HEK293 (cell line): ENCODE measurements around the gene RABGEF1.

Source experiments
- CTCF ChIA-PET: fragments of 350-600 bp; formaldehyde crosslinking; extraction: SDS; loops from one replicate; lab custom pipeline; 2021; ENCODE audit warnings: antibody characterized with exemption; lab: Yijun Ruan, JAX
- POLR2A ChIA-PET: fragments of 300-600 bp; formaldehyde crosslinking; extraction: SDS; loops from one replicate; lab custom pipeline; 2020; ENCODE audit warnings: antibody characterized with exemption, inconsistent platforms; lab: Yijun Ruan, JAX
- H3K27ac ChIP-seq: fragments of 200-500 bp; sonication (Bioruptor generic); 2 replicates; pipeline ENCODE4 v1.5.1; 2014; ENCODE audit warnings: low read depth, low read length, control low read depth, inconsistent platforms; ENCODE audit errors: extremely low read depth
- H3K36me3 ChIP-seq, 2 experiments: fragments of 200-500 bp in 1 of 2; sonication (Bioruptor generic) in 1 of 2; 1 replicate in 1 of 2; 2 replicates in 1 of 2; pipeline ENCODE4 v1.5.1; 2014 to 2017; ENCODE audit warnings: inconsistent platforms in 2 of 2, low read length in 2 of 2; ENCODE audit not compliant: control insufficient read depth in 2 of 2, insufficient read depth in 1 of 2
- H3K4me1 ChIP-seq: fragments of 200-500 bp; sonication (Bioruptor generic); 2 replicates; pipeline ENCODE4 v1.5.1; 2014; ENCODE audit warnings: mild to moderate bottlenecking, low read length, inconsistent platforms; ENCODE audit not compliant: control insufficient read depth, insufficient read depth
- H3K4me3 ChIP-seq: 2 replicates; pipeline ENCODE4 v1.5.1; 2011; ENCODE audit warnings: low read depth, mild to moderate bottlenecking, control low read depth, low read length, moderate library complexity
- H3K9me3 ChIP-seq: fragments of 200-500 bp; sonication (Bioruptor generic); 2 replicates; pipeline ENCODE4 v1.5.1; 2014; ENCODE audit warnings: low read depth, low read length, inconsistent platforms; ENCODE audit not compliant: control insufficient read depth, insufficient read depth
- FEZF1 ChIP-seq: fragments of 450-650 bp; formaldehyde crosslinking; IDR thresholded peaks from 2 replicates; pipeline ENCODE4 v1.5.1; 2016; ENCODE audit warnings: missing biosample characterization, missing genetic modification characterization
- KLF7 ChIP-seq: fragments of 450-650 bp; formaldehyde crosslinking; IDR thresholded peaks from 2 replicates; pipeline ENCODE4 v1.5.1; 2016; ENCODE audit warnings: missing biosample characterization, missing genetic modification characterization, borderline replicate concordance
- PRDM1 ChIP-seq: fragments of 450-650 bp; formaldehyde crosslinking; IDR thresholded peaks from 2 replicates; pipeline ENCODE4; 2016; ENCODE audit warnings: missing biosample characterization, missing genetic modification characterization
- RBAK ChIP-seq: fragments of 450-650 bp; formaldehyde crosslinking; IDR thresholded peaks from 2 replicates; pipeline ENCODE4 v1.5.1; 2016; ENCODE audit warnings: missing biosample characterization, missing genetic modification characterization
- REPIN1 ChIP-seq: fragments of 450-650 bp; formaldehyde crosslinking; IDR thresholded peaks from 2 replicates; pipeline ENCODE4 v1.5.1; 2017; ENCODE audit warnings: missing biosample characterization, missing genetic modification characterization, low read depth
- SP2 ChIP-seq: fragments of 450-650 bp; formaldehyde crosslinking; IDR thresholded peaks from 2 replicates; pipeline ENCODE4 v1.5.1; 2016; ENCODE audit warnings: missing biosample characterization, missing genetic modification characterization
- ZBTB8A ChIP-seq: fragments of 450-650 bp; formaldehyde crosslinking; IDR thresholded peaks from 2 replicates; pipeline ENCODE4 v1.5.1; 2016; ENCODE audit warnings: missing biosample characterization, missing genetic modification characterization
- ZFP37 ChIP-seq: fragments of 450-650 bp; formaldehyde crosslinking; IDR thresholded peaks from 2 replicates; pipeline ENCODE4 v1.5.1; 2016; ENCODE audit warnings: missing biosample characterization, missing genetic modification characterization
- ZFP41 ChIP-seq: fragments of 450-650 bp; formaldehyde crosslinking; IDR thresholded peaks from 2 replicates; pipeline ENCODE4 v1.5.1; 2016; ENCODE audit warnings: missing biosample characterization, missing genetic modification characterization, borderline replicate concordance
- ZNF132 ChIP-seq: fragments of 450-650 bp; formaldehyde crosslinking; IDR thresholded peaks from 2 replicates; pipeline ENCODE4 v1.5.1; 2017; ENCODE audit warnings: missing biosample characterization, missing genetic modification characterization, borderline replicate concordance
- ZNF157 ChIP-seq: fragments of 450-650 bp; formaldehyde crosslinking; IDR thresholded peaks from 2 replicates; pipeline ENCODE4 v1.5.1; 2016; ENCODE audit warnings: missing biosample characterization, missing genetic modification characterization
- ZNF175 ChIP-seq: fragments of 450-650 bp; formaldehyde crosslinking; IDR thresholded peaks from 2 replicates; pipeline ENCODE4 v1.5.1; 2016; ENCODE audit warnings: missing biosample characterization, missing genetic modification characterization
- ZNF184 ChIP-seq: fragments of 450-650 bp; IDR thresholded peaks from 2 replicates; pipeline ENCODE4 v1.5.1; 2018; ENCODE audit warnings: missing biosample characterization, mild to moderate bottlenecking, missing genetic modification characterization
- ZNF394 ChIP-seq: fragments of 450-650 bp; formaldehyde crosslinking; IDR thresholded peaks from 2 replicates; pipeline ENCODE4 v1.5.1; 2016; ENCODE audit warnings: missing biosample characterization, missing genetic modification characterization, mild to moderate bottlenecking, moderate library complexity, borderline replicate concordance
- ZNF426 ChIP-seq: fragments of 450-650 bp; formaldehyde crosslinking; IDR thresholded peaks from 2 replicates; pipeline ENCODE4 v1.5.1; 2017; ENCODE audit warnings: missing biosample characterization, missing genetic modification characterization, mild to moderate bottlenecking, inconsistent platforms, moderate library complexity
- ZNF514 ChIP-seq: fragments of 450-650 bp; formaldehyde crosslinking; IDR thresholded peaks from 2 replicates; pipeline ENCODE4 v1.5.1; 2016; ENCODE audit warnings: missing biosample characterization, missing genetic modification characterization
- ZNF529 ChIP-seq: fragments of 450-650 bp; formaldehyde crosslinking; IDR thresholded peaks from 2 replicates; pipeline ENCODE4 v1.5.1; 2017; ENCODE audit warnings: missing genetic modification characterization, missing biosample characterization; ENCODE audit not compliant: insufficient replicate concordance
- ZNF548 ChIP-seq: fragments of 450-650 bp; formaldehyde crosslinking; IDR thresholded peaks from 2 replicates; pipeline ENCODE4 v1.5.1; 2016; ENCODE audit warnings: missing biosample characterization, missing genetic modification characterization
- ZNF549 ChIP-seq: fragments of 450-650 bp; IDR thresholded peaks from 2 replicates; pipeline ENCODE4 v1.5.1; 2018; ENCODE audit warnings: missing biosample characterization, missing genetic modification characterization, mild to moderate bottlenecking, inconsistent platforms, moderate library complexity
- ZNF600 ChIP-seq: fragments of 450-650 bp; formaldehyde crosslinking; IDR thresholded peaks from 2 replicates; pipeline ENCODE4 v1.5.1; 2016; ENCODE audit warnings: missing biosample characterization, missing genetic modification characterization
- ZNF629 ChIP-seq: fragments of 450-650 bp; formaldehyde crosslinking; IDR thresholded peaks from 2 replicates; pipeline ENCODE4 v1.5.1; 2017; ENCODE audit warnings: missing biosample characterization, missing genetic modification characterization
- ZNF660 ChIP-seq: fragments of 450-650 bp; IDR thresholded peaks from 2 replicates; pipeline ENCODE4 v1.5.1; 2018; ENCODE audit warnings: missing biosample characterization, mild to moderate bottlenecking, missing genetic modification characterization
- ZNF76 ChIP-seq: fragments of 450-650 bp; formaldehyde crosslinking; IDR thresholded peaks from 2 replicates; pipeline ENCODE4; 2016; ENCODE audit warnings: low read depth, missing biosample characterization, missing genetic modification characterization, borderline replicate concordance
- ZNF777 ChIP-seq: fragments of 450-650 bp; formaldehyde crosslinking; IDR thresholded peaks from 2 replicates; pipeline ENCODE4 v1.5.1; 2017; ENCODE audit warnings: missing biosample characterization, missing genetic modification characterization, borderline replicate concordance
- TF ChIP-seq, protein P1 (sequence below): fragments of 450-650 bp; formaldehyde crosslinking; IDR thresholded peaks from 2 replicates; pipeline ENCODE4 v1.5.1; 2017; ENCODE audit warnings: missing biosample characterization, missing genetic modification characterization
- TF ChIP-seq, protein P2 (sequence below): fragments of 450-650 bp; formaldehyde crosslinking; IDR thresholded peaks from 2 replicates; pipeline ENCODE4 v1.5.1; 2016; ENCODE audit warnings: missing biosample characterization, missing genetic modification characterization
- TF ChIP-seq, protein P3 (sequence below): fragments of 450-650 bp; formaldehyde crosslinking; IDR thresholded peaks from 2 replicates; pipeline ENCODE4 v1.5.1; 2016; ENCODE audit warnings: missing biosample characterization, missing genetic modification characterization
- TF ChIP-seq, protein P4 (sequence below): fragments of 450-650 bp; formaldehyde crosslinking; IDR thresholded peaks from 2 replicates; pipeline ENCODE4 v1.5.1; 2016; ENCODE audit warnings: missing biosample characterization, missing genetic modification characterization

RABGEF1 gene

DNA sequence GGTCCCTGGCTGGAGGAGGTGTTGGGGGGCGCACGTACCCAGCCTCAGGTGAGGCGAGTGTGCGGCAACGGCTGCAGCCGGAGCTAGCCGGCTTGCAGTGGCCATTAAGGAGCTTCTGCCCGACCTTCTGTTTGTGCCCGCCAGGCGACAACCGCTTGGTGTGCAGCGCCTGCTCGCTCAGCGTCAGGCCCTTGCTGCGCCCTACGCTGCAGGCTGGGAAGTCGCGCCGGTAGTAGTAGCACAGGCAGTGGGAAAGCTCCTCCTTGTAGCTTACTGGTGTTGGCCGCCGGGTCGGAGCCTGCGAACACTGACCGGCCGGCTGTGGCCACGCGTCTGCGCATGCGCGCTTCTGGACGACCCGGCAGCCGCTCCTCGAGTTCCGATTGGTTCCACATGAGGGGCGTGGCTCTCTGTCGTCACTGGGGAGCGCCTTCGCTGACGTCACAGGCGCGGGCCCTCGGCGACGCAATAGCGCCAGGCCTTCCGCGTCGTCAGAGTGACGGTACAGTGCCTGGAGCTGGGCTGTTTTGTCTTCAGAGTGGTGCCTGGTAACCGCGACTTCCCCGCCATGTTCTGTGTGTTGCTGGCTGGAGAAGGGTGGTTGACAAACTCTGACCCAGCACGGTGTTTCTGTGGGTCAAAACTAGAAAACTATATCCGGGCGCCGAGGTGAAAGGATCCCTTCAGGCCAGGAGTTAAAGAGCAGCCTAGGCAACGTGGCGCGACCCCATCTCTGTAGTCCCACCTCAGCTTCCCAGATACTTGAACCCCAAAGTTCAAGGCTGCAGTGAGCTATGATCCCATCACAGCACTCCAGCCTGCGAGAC, 104.2 kb downstream of the RABGEF1 start:
- no peaks in the 10 kb centered on the region; a peak in 1 of 3 replicates for H3K36me3 ChIP-seq
- peak overlapping the region; percentile 63 for H3K4me3 ChIP-seq
- H3K4me1 ChIP-seq, result no peaks in the 10 kb centered on the region
- H3K9me3 ChIP-seq, result no peaks in the 10 kb centered on the region
- peak overlapping the region; percentile 50 for H3K27ac ChIP-seq
- ChIA-PET POLR2A (interaction anchor here (0.6 to 2.2 kb wide), 21 partner anchors 12 to 814 kb away, joined by 3 to 12 read pairs (median 4); partner anchors contain the start of genes KCTD7, RABGEF1, SBDS and TMEM248), CTCF (interaction anchor here (0.6 kb wide), 1 partner anchor 567 kb away, joined by 3 read pairs; no protein-coding TSS in a partner anchor)
- TF ChIP-seq ZNF529 (tag by site-specific recombination), result no peak
- no peak for TF ChIP-seq ZNF175 (tag by site-specific recombination)
- no peak for TF ChIP-seq KLF7
- 0 out of 2 replicates have a peak, but pooled peaks have one; percentile 48 for TF ChIP-seq ZNF660 (tag by site-specific recombination)
- no peak for TF ChIP-seq ZFP41 (tag by site-specific recombination)
- no peak for TF ChIP-seq ZNF426 (tag by site-specific recombination)
- no peak for TF ChIP-seq PRDM1 (tag by site-specific recombination)
- no peak for TF ChIP-seq FEZF1 (tag by site-specific recombination)
- TF ChIP-seq ZNF157 (tag by site-specific recombination), result no peak
- no peak for TF ChIP-seq REPIN1 (tag by site-specific recombination)
- TF ChIP-seq ZNF132 (tag by site-specific recombination), result no peak
- TF ChIP-seq, protein P1, sequence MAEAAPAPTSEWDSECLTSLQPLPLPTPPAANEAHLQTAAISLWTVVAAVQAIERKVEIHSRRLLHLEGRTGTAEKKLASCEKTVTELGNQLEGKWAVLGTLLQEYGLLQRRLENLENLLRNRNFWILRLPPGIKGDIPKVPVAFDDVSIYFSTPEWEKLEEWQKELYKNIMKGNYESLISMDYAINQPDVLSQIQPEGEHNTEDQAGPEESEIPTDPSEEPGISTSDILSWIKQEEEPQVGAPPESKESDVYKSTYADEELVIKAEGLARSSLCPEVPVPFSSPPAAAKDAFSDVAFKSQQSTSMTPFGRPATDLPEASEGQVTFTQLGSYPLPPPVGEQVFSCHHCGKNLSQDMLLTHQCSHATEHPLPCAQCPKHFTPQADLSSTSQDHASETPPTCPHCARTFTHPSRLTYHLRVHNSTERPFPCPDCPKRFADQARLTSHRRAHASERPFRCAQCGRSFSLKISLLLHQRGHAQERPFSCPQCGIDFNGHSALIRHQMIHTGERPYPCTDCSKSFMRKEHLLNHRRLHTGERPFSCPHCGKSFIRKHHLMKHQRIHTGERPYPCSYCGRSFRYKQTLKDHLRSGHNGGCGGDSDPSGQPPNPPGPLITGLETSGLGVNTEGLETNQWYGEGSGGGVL (tag by site-specific recombination), result no peak
- peak; percentile 68 for TF ChIP-seq SP2 (tag by site-specific recombination)
- TF ChIP-seq ZNF548 (tag by site-specific recombination), result no peak
- peak; percentile 35; the same call in 1 of the 2 replicates for TF ChIP-seq ZNF76 (tag by site-specific recombination)
- TF ChIP-seq, protein P2, sequence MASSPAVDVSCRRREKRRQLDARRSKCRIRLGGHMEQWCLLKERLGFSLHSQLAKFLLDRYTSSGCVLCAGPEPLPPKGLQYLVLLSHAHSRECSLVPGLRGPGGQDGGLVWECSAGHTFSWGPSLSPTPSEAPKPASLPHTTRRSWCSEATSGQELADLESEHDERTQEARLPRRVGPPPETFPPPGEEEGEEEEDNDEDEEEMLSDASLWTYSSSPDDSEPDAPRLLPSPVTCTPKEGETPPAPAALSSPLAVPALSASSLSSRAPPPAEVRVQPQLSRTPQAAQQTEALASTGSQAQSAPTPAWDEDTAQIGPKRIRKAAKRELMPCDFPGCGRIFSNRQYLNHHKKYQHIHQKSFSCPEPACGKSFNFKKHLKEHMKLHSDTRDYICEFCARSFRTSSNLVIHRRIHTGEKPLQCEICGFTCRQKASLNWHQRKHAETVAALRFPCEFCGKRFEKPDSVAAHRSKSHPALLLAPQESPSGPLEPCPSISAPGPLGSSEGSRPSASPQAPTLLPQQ (tag by site-specific recombination), result peak; percentile 36; the same call in 1 of the 2 replicates
- TF ChIP-seq ZNF514, result no peak
- no peak for TF ChIP-seq ZNF777 (tag by site-specific recombination)
- TF ChIP-seq RBAK (tag by site-specific recombination), result no peak
- TF ChIP-seq, protein P3, sequence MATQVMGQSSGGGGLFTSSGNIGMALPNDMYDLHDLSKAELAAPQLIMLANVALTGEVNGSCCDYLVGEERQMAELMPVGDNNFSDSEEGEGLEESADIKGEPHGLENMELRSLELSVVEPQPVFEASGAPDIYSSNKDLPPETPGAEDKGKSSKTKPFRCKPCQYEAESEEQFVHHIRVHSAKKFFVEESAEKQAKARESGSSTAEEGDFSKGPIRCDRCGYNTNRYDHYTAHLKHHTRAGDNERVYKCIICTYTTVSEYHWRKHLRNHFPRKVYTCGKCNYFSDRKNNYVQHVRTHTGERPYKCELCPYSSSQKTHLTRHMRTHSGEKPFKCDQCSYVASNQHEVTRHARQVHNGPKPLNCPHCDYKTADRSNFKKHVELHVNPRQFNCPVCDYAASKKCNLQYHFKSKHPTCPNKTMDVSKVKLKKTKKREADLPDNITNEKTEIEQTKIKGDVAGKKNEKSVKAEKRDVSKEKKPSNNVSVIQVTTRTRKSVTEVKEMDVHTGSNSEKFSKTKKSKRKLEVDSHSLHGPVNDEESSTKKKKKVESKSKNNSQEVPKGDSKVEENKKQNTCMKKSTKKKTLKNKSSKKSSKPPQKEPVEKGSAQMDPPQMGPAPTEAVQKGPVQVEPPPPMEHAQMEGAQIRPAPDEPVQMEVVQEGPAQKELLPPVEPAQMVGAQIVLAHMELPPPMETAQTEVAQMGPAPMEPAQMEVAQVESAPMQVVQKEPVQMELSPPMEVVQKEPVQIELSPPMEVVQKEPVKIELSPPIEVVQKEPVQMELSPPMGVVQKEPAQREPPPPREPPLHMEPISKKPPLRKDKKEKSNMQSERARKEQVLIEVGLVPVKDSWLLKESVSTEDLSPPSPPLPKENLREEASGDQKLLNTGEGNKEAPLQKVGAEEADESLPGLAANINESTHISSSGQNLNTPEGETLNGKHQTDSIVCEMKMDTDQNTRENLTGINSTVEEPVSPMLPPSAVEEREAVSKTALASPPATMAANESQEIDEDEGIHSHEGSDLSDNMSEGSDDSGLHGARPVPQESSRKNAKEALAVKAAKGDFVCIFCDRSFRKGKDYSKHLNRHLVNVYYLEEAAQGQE (tag by site-specific recombination), result no peak
- TF ChIP-seq ZBTB8A (tag by site-specific recombination), result peak; percentile 70
- TF ChIP-seq, protein P4, sequence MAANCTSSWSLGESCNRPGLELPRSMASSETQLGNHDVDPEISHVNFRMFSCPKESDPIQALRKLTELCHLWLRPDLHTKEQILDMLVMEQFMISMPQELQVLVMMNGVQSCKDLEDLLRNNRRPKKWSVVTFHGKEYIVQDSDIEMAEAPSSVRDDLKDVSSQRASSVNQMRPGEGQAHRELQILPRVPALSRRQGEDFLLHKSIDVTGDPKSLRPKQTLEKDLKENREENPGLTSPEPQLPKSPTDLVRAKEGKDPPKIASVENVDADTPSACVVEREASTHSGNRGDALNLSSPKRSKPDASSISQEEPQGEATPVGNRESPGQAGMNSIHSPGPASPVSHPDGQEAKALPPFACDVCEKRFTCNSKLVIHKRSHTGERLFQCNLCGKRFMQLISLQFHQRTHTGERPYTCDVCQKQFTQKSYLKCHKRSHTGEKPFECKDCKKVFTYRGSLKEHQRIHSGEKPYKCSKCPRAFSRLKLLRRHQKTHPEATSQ, result 0 out of 2 replicates have a peak, but pooled peaks have one; percentile 22
- no peak for TF ChIP-seq ZNF394 (tag by site-specific recombination)
- TF ChIP-seq ZNF629 (tag by site-specific recombination), result peak; percentile 100
- 0 out of 2 replicates have a peak, but pooled peaks have one; percentile 20 for TF ChIP-seq ZFP37 (tag by site-specific recombination)
- TF ChIP-seq ZNF600, result peak; percentile 98
- no peak for TF ChIP-seq ZNF184 (tag by site-specific recombination)
- TF ChIP-seq ZNF549 (tag by site-specific recombination), result no peak
